Naive B cell (primary cell): ENCODE data around the gene PLSCR3. TPM values are rescaled to one million over a fixed set of nuclear protein-coding genes. Genes with fewer than 3 reads are reported as not detected.

Experiments
- ATAC-seq, 2 donors: fragments of 150-1000 bp; cut with Tn5 transposase; 2 replicates each; pipeline ENCODE4 v1.10.0; 2021; ENCODE audit warnings: low read depth in 2 of 2, mild to moderate bottlenecking in 2 of 2, moderate library complexity in 2 of 2
- DNase-seq: peaks from one replicate; pipeline ENCODE4 v3.0.0; 2022
- H3K27ac Mint-ChIP-seq, 6 donors: one replicate each; pipeline ENCODE4 v1.8.0; 2020 to 2022; ENCODE audit warnings: mild to moderate bottlenecking in 6 of 6, mixed read lengths in 6 of 6, moderate library complexity in 5 of 6, inconsistent platforms in 2 of 6
- H3K27me3 Mint-ChIP-seq, 3 donors: one replicate each; pipeline ENCODE4 v1.8.0; 2021 to 2022; ENCODE audit warnings: mixed read lengths in 3 of 3, mild to moderate bottlenecking in 1 of 3
- H3K36me3 Mint-ChIP-seq, 2 donors: one replicate each; pipeline ENCODE4 v1.8.0; 2020 to 2022; ENCODE audit warnings: mixed read lengths in 2 of 2, inconsistent platforms in 1 of 2, mild to moderate bottlenecking in 1 of 2
- H3K4me1 Mint-ChIP-seq, 3 donors: one replicate each; pipeline ENCODE4 v1.8.0; 2020 to 2022; ENCODE audit warnings: mixed read lengths in 3 of 3, inconsistent platforms in 1 of 3, mild to moderate bottlenecking in 1 of 3, moderate library complexity in 1 of 3
- H3K4me3 Mint-ChIP-seq, 8 donors: one replicate each; pipeline ENCODE4 v1.8.0; 2020 to 2022; ENCODE audit warnings: mild to moderate bottlenecking in 8 of 8, mixed read lengths in 8 of 8, moderate library complexity in 8 of 8, inconsistent platforms in 2 of 8
- H3K9me3 Mint-ChIP-seq, 7 donors: one replicate each; pipeline ENCODE4 v1.8.0; 2020 to 2022; ENCODE audit warnings: mixed read lengths in 7 of 7, mild to moderate bottlenecking in 5 of 7, inconsistent platforms in 2 of 7, moderate library complexity in 1 of 7
- polyA plus RNA-seq, 6 donors: library from polyadenylated mRNA; unstranded; fragments of 300-500 nt; fragmentation: Illumina TruSeq; gene quantifications; one replicate each; pipeline ENCODE4 v1.2.3, GENCODE V29; 2021; ENCODE audit warnings: low read depth in 6 of 6

PLSCR3 gene
- polyA plus RNA-seq, 6 donors from 2014 or later = 43.1 to 73.4 (median 59.1) TPM

GRCh38 chr17:7340179-7340578 is 54.1 kb downstream of the PLSCR3 start:
- peaks cover 0 to 23% of the 10 kb centered on the region in 2 donors for H3K36me3 Mint-ChIP-seq
- no peaks in the 10 kb centered on the region for H3K9me3 Mint-ChIP-seq
- H3K27ac Mint-ChIP-seq = peak overlapping the region in 1 of 6 donors; percentile 7
- ATAC-seq = no peak
- H3K4me1 Mint-ChIP-seq = peaks cover 39 to 44% (median 40%) of the 10 kb centered on the region in 3 donors
- no peak for DNase-seq
- no peaks in the 10 kb centered on the region for H3K27me3 Mint-ChIP-seq
- peak overlapping the region in 2 of 8 donors; percentile 33 to 55 for H3K4me3 Mint-ChIP-seq

Other genes starting within 250 kb of the PLSCR3 start
- gene ASGR1, start 215.2 kb downstream of the PLSCR3 start, polyA plus RNA-seq = under 1 TPM in 1 of 6 donors, not detected in 5; 0.19 TPM
- gene DLG4, start 174.7 kb downstream of the PLSCR3 start, polyA plus RNA-seq = under 1 TPM in 5 of 6 donors, not detected in 1; 0.06 to 0.29 (median 0.22) TPM
- gene ACADVL, start 174.6 kb downstream of the PLSCR3 start, polyA plus RNA-seq = 100 to 1,000 TPM in 1 of 6 donors, 10 to 100 TPM in 5; 63.9 to 102 (median 75.0) TPM
- 10 to 100 TPM; 23.4 to 33.1 (median 25.5) TPM for gene DVL2, start 160.0 kb downstream of the PLSCR3 start, polyA plus RNA-seq
- 10 to 100 TPM; 11.9 to 24.2 (median 20.5) TPM for gene PHF23, start 155.1 kb downstream of the PLSCR3 start, polyA plus RNA-seq
- 1,000 to 10,000 TPM in 4 of 6 donors, 100 to 1,000 TPM in 2; 833 to 1,381 (median 1,181) TPM for gene GABARAP, start 152.1 kb downstream of the PLSCR3 start, polyA plus RNA-seq
- 10 to 100 TPM; 44.6 to 90.2 (median 53.0) TPM for gene CTDNEP1, start 142.8 kb downstream of the PLSCR3 start, polyA plus RNA-seq
- gene ELP5, start 142.3 kb downstream of the PLSCR3 start, polyA plus RNA-seq = 10 to 100 TPM; 54.2 to 94.8 (median 80.6) TPM
- 1 to 10 TPM in 5 of 6 donors, not detected in 1; 2.9 to 6.9 (median 4.8) TPM for gene CLDN7, start 132.0 kb downstream of the PLSCR3 start, polyA plus RNA-seq
- gene SLC2A4, start 112.8 kb downstream of the PLSCR3 start, polyA plus RNA-seq = not detected
- not detected for gene YBX2, start 99.9 kb downstream of the PLSCR3 start, polyA plus RNA-seq
- 100 to 1,000 TPM; 195 to 802 (median 516) TPM for gene EIF5A, start 86.9 kb downstream of the PLSCR3 start, polyA plus RNA-seq
- gene GPS2, start 79.2 kb downstream of the PLSCR3 start, polyA plus RNA-seq = 100 to 1,000 TPM; 103 to 131 (median 107) TPM
- 1 to 10 TPM in 5 of 6 donors, not detected in 1; 1.2 to 2.7 (median 1.9) TPM for gene NEURL4, start 65.2 kb downstream of the PLSCR3 start, polyA plus RNA-seq
- gene ACAP1, start 58.0 kb downstream of the PLSCR3 start, polyA plus RNA-seq = 100 to 1,000 TPM; 117 to 177 (median 155) TPM
- gene KCTD11, start 42.4 kb downstream of the PLSCR3 start, polyA plus RNA-seq = 10 to 100 TPM in 2 of 6 donors, 1 to 10 TPM in 4; 3.3 to 13.2 (median 8.3) TPM
- not detected for gene TMEM95, start 39.4 kb downstream of the PLSCR3 start, polyA plus RNA-seq
- gene TNK1, start 13.4 kb downstream of the PLSCR3 start, polyA plus RNA-seq = 1 to 10 TPM; 1.2 to 4.2 (median 2.5) TPM
- 10 to 100 TPM; 73.4 to 90.2 (median 81.3) TPM for gene TMEM256, start 9.6 kb upstream of the PLSCR3 start, polyA plus RNA-seq
- gene NLGN2, start 13.3 kb upstream of the PLSCR3 start, polyA plus RNA-seq = not detected
- gene SPEM1, start 25.8 kb upstream of the PLSCR3 start, polyA plus RNA-seq = not detected
- not detected for gene SPEM2, start 31.1 kb upstream of the PLSCR3 start, polyA plus RNA-seq
- gene SPEM3, start 34.3 kb upstream of the PLSCR3 start, polyA plus RNA-seq = not detected
- gene TMEM102, start 40.9 kb upstream of the PLSCR3 start, polyA plus RNA-seq = 10 to 100 TPM in 5 of 6 donors, 1 to 10 TPM in 1; 9.6 to 19.8 (median 13.5) TPM
- gene FGF11, start 45.0 kb upstream of the PLSCR3 start, polyA plus RNA-seq = under 1 TPM in 1 of 6 donors, not detected in 5; 0.16 TPM
- 10 to 100 TPM; 12.6 to 21.6 (median 15.6) TPM for gene CHRNB1, start 50.5 kb upstream of the PLSCR3 start, polyA plus RNA-seq
- 10 to 100 TPM in 4 of 6 donors, 1 to 10 TPM in 2; 5.3 to 19.2 (median 10.5) TPM for gene ZBTB4, start 85.1 kb upstream of the PLSCR3 start, polyA plus RNA-seq
- gene SLC35G6, start 86.9 kb upstream of the PLSCR3 start, polyA plus RNA-seq = under 1 TPM in 2 of 6 donors, not detected in 4; 0.14 to 0.39 TPM
- 10 to 100 TPM; 13.6 to 88.9 (median 47.1) TPM for gene POLR2A, start 89.8 kb upstream of the PLSCR3 start, polyA plus RNA-seq
- 10 to 100 TPM; 21.6 to 33.3 (median 28.0) TPM for gene TNFSF12, start 154.5 kb upstream of the PLSCR3 start, polyA plus RNA-seq
- gene TNFSF13, start 164.2 kb upstream of the PLSCR3 start, polyA plus RNA-seq = 10 to 100 TPM; 32.2 to 43.1 (median 38.5) TPM
- gene SENP3, start 167.4 kb upstream of the PLSCR3 start, polyA plus RNA-seq = 10 to 100 TPM; 16.0 to 21.9 (median 18.2) TPM
- 1 to 10 TPM; 3.3 to 7.4 (median 6.8) TPM for gene CD68, start 185.1 kb upstream of the PLSCR3 start, polyA plus RNA-seq
- 10 to 100 TPM; 27.8 to 59.7 (median 43.1) TPM for gene MPDU1, start 189.3 kb upstream of the PLSCR3 start, polyA plus RNA-seq
- gene SOX15, start 195.6 kb upstream of the PLSCR3 start, polyA plus RNA-seq = not detected
- gene FXR2, start 220.4 kb upstream of the PLSCR3 start, polyA plus RNA-seq = 10 to 100 TPM in 5 of 6 donors, 1 to 10 TPM in 1; 7.8 to 20.1 (median 12.5) TPM
- 10 to 100 TPM; 34.2 to 42.5 (median 35.9) TPM for gene SAT2, start 233.3 kb upstream of the PLSCR3 start, polyA plus RNA-seq
- not detected for gene SHBG, start 235.6 kb upstream of the PLSCR3 start, polyA plus RNA-seq